Peyer's patch (tissue), 4 donors: Measurements from ENCODE around the gene S100A4. TPM values are rescaled to one million over a fixed set of nuclear protein-coding genes. Genes with fewer than 3 reads are reported as not detected.

Experiments
- DNase-seq, 3 donors: peaks; one replicate each; pipeline ENCODE4 v3.0.0-alpha.2; 2017 to 2019
- H3K27ac ChIP-seq, 4 donors: fragments of 200-600 bp; sonication (generic); one replicate each; pipeline ENCODE4 v1.5.1; 2016 to 2019
- H3K27me3 ChIP-seq, 2 donors: fragments of 200-600 bp; sonication (generic); one replicate each; pipeline ENCODE4 v1.5.1; 2019
- H3K36me3 ChIP-seq, 3 donors: fragments of 200-600 bp; sonication (generic); one replicate each; pipeline ENCODE4 v1.5.1; 2016 to 2019
- H3K4me1 ChIP-seq, 4 donors: fragments of 200-600 bp; sonication (generic); one replicate each; pipeline ENCODE4 v1.5.1; 2016 to 2019
- H3K4me3 ChIP-seq, 4 donors: fragments of 200-600 bp; sonication (generic); 1 replicate in 3 of 4; 2 replicates in 1 of 4; pipeline ENCODE4 v1.5.1; 2016 to 2019; ENCODE audit warnings: mild to moderate bottlenecking in 1 of 4
- H3K9me3 ChIP-seq, 4 donors: fragments of 200-600 bp; sonication (generic); one replicate each; pipeline ENCODE4 v1.5.1; 2016 to 2019; ENCODE audit warnings: mild to moderate bottlenecking in 1 of 4
- POLR2A ChIP-seq, 2 donors: fragments of 450-650 bp; IDR thresholded peaks; one replicate each; pipeline ENCODE4 v1.5.1; 2017; ENCODE audit warnings: antibody characterized with exemption in 2 of 2, mild to moderate bottlenecking in 2 of 2, moderate library complexity in 2 of 2
- total RNA-seq, 4 donors: library from RNA; depleted of rRNA; stranded (reverse); fragments of >200 nt; gene quantifications; one replicate each; pipeline ENCODE4 v1.1.0, GENCODE V29; 2016
- TF ChIP-seq, protein P1 (sequence below), 6 experiments: fragments of 450-650 bp in 4 of 6; fragments of 200-600 bp in 2 of 6; sonication (generic) in 1 of 6; IDR thresholded peaks; one replicate each; pipeline ENCODE4 v1.5.1; 2017 to 2019; ENCODE audit warnings: antibody characterized with exemption in 6 of 6, mild to moderate bottlenecking in 3 of 6, moderate library complexity in 1 of 6

The S100A4 gene
- total RNA-seq, 4 donors from 2014 or later: 38.2 to 435 (median 53.6) TPM

DNA sequence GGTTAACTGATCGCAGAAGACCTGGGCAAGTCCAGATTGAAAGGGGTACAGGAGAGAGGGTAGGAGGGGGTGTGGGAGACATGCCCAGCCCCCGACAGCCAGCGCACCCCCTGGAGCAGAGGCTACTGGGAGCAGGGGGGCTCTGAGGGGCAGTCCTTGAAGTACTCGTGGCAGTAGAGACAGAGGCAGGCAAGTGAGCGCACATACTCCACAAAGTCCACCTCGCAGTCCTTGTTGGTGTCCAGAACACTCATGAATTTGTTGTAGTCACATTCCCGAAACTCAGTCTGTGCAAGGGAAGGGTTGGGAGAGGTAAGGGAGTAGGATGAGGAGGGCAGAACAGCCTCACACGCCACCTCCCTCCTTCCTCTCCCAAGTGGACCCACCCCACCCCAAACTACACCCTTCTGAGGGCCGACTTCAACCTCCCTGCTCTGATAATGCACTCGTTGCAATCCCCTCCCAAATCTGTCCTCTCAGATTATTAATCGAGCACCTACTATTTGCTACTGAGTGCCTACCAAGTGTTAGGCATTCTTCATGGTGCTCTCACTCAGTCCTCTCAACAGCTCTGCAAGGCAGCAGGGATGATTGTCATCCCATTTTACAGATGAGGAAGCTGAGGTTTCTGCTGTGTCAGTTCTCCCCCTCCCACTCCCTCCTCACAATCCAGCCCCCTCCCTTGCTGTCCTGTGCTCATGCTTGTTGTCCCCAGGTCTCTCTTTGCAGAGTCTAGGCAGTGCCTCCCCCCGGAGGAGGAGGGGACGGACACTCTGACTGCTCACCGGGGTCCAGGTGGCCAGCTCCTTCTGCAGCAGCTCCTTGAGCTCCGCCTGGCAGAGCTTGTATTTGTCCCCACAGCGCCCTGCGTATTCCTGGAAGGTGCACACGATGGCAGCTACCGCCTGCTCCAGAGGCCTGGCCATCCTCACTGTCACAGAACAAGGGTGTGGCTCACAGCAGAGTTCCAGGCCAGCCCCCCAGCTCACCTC is 2.2 kb upstream of the S100A4 start:
- DNase-seq: peak in 1 of 3 donors; percentile 41
- Histone ChIP-seq H3K36me3 (no peaks in the 10 kb centered on the region), H3K4me3 (no peak overlapping the region), H3K9me3 (no peaks in the 10 kb centered on the region), H3K27me3 (no peaks in the 10 kb centered on the region), H3K27ac (peak overlapping the region in 2 of 4 donors; percentile 19 to 81), H3K4me1 (peaks cover 4 to 54% (median 21%) of the 10 kb centered on the region in 4 donors)
- TF ChIP-seq, protein P1, sequence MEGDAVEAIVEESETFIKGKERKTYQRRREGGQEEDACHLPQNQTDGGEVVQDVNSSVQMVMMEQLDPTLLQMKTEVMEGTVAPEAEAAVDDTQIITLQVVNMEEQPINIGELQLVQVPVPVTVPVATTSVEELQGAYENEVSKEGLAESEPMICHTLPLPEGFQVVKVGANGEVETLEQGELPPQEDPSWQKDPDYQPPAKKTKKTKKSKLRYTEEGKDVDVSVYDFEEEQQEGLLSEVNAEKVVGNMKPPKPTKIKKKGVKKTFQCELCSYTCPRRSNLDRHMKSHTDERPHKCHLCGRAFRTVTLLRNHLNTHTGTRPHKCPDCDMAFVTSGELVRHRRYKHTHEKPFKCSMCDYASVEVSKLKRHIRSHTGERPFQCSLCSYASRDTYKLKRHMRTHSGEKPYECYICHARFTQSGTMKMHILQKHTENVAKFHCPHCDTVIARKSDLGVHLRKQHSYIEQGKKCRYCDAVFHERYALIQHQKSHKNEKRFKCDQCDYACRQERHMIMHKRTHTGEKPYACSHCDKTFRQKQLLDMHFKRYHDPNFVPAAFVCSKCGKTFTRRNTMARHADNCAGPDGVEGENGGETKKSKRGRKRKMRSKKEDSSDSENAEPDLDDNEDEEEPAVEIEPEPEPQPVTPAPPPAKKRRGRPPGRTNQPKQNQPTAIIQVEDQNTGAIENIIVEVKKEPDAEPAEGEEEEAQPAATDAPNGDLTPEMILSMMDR (IDR thresholded peaks at IDR 0.05): no peak

DNA sequence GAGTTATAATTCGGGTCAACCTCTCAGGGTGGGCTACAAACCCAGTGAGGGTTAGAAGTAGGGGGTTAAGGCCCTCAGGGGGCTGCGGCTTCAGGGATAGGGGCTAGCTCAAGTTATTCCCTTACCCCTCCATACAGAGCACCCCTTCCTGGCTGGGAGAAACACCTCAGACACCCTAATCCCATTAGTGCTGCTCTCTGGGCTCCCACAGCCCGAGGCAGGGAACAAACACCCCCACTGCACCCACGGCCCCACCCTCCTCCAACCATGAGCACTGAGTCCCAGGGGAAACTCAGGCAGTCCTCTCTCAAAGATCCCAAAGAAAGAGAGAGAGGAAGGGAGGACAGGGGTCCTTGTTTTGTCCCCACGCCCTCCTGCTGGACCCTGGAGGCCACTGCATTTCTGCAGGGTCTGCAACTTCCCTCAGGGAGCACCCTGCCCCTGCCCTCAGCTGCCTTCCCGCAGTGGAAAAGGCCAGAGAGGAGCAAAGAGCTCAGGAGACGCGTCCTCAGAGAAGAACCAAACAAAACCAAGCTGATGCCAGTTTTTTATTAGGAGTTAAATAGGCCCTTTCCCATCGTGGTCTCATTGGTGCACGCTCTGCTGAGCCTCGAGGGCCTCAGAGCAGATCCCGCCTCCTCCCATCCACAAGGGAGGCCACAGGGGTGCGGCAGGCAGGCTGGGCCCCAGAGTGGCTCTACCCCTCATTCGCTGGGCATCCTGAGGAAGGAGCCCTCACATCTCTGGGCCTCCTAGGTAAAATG is 1.4 kb upstream of the S100A4 start:
- DNase-seq: peak in 1 of 3 donors; percentile 37
- H3K27ac ChIP-seq: peak overlapping the region in 3 of 4 donors; percentile 19 to 81 (median 78)
- TF ChIP-seq POLR2A (IDR thresholded peaks at IDR 0.05): no peak
- TF ChIP-seq, protein P1 (IDR thresholded peaks at IDR 0.05): no peak
- H3K36me3 ChIP-seq: no peaks in the 10 kb centered on the region
- H3K4me1 ChIP-seq: peaks cover 4 to 59% (median 21%) of the 10 kb centered on the region in 4 donors
- H3K9me3 ChIP-seq: no peaks in the 10 kb centered on the region
- H3K27me3 ChIP-seq: no peaks in the 10 kb centered on the region
- no peak overlapping the region for H3K4me3 ChIP-seq

DNA sequence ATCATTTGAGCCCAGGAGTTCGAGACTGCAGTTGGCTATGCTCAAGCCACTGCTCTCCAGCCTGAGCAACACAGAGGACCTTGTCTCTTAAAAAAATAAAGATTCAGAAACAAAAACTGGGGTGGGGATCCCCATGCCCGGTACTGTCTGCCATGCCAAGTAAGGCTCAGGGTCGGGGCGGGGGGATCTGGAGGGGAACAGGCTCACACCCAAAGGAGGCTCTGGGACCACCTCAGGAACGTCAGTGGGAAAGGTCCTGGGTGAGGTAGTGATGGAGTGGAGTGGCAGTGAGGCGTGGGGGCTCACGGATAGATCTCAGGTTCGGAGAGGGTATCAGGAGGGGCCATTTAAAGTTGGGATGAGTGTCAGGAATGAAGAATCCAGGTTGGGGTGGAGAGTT is 765 bp upstream of the S100A4 start:
- H3K36me3 ChIP-seq: no peaks in the 10 kb centered on the region
- TF ChIP-seq, protein P1 (IDR thresholded peaks at IDR 0.05): no peak
- TF ChIP-seq POLR2A (IDR thresholded peaks at IDR 0.05): no peak
- H3K27me3 ChIP-seq: no peaks in the 10 kb centered on the region
- peak overlapping the region; percentile 78 to 91 (median 81) for H3K27ac ChIP-seq
- H3K4me1 ChIP-seq: peaks cover 4 to 62% (median 21%) of the 10 kb centered on the region in 4 donors
- no peaks in the 10 kb centered on the region for H3K9me3 ChIP-seq
- H3K4me3 ChIP-seq: no peak overlapping the region
- DNase-seq: peak in 1 of 3 donors; percentile 30

DNA sequence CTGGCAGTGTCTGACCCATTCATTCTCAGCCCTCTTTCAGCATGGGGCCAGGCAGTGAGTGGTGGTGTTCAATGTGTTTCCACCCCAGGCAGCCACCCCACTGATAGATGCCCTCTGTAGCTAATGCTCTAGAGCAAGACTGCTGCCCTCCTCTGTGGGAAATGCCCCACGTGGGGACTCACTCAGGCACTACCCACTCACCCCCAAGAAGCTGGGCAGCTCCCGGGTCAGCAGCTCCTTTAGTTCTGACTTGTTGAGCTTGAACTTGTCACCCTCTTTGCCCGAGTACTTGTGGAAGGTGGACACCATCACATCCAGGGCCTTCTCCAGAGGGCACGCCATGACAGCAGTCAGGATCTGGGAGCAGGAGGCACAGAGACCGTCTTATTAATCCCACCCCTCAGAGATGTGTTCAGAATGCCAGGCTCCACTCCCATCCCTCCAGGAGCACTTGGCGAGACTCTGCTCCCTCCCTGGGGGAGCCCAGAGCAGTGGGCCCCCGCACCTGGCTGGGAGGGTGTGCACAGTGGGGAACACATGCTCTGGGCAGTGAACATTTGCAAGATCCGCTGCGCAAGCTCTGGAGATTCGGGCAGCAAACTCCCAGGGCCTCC is 1.0 kb downstream of the S100A4 start:
- H3K36me3 ChIP-seq: no peaks in the 10 kb centered on the region
- peaks cover 4 to 72% (median 29%) of the 10 kb centered on the region in 4 donors for H3K4me1 ChIP-seq
- no peaks in the 10 kb centered on the region for H3K9me3 ChIP-seq
- H3K4me3 ChIP-seq: peak overlapping the region; percentile 39 to 53 (median 42)
- H3K27me3 ChIP-seq: no peaks in the 10 kb centered on the region
- peak overlapping the region; percentile 78 to 91 (median 81) for H3K27ac ChIP-seq
- TF ChIP-seq POLR2A (IDR thresholded peaks at IDR 0.05): no peak
- TF ChIP-seq, protein P1 (IDR thresholded peaks at IDR 0.05): no peak
- DNase-seq: no peak

DNA sequence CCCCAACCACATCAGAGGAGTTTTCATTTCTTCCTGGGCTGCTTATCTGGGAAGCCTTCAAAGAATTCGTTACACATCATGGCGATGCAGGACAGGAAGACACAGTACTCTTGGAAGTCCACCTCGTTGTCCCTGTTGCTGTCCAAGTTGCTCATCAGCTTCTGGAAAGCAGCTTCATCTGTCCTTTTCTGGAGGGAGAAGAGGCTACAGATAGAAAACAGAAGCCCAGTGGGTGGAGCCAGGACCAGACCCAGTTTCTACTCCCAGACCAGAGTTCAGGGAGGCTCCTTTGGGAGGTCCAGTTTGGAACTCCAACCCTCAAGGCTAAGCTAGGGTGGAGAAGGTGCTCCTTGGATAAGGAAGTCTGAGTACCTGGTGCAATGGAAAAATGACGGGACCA is 1.9 kb downstream of the S100A4 start:
- H3K27me3 ChIP-seq: no peaks in the 10 kb centered on the region
- H3K4me1 ChIP-seq: peaks cover 4 to 64% (median 26%) of the 10 kb centered on the region in 4 donors
- H3K27ac ChIP-seq: peak overlapping the region in 1 of 4 donors; percentile 81
- no peaks in the 10 kb centered on the region for H3K9me3 ChIP-seq
- DNase-seq: no peak
- H3K36me3 ChIP-seq: no peaks in the 10 kb centered on the region
- H3K4me3 ChIP-seq: no peak overlapping the region
- TF ChIP-seq POLR2A (IDR thresholded peaks at IDR 0.05): no peak
- TF ChIP-seq, protein P1 (IDR thresholded peaks at IDR 0.05): no peak
